Ectodermal cell (in vitro differentiated cells): Measurements from ENCODE around the gene SNTA1.
"Not testable (repeated sequence)": the region's sequence is repeated elsewhere in the genome, so short reads cannot be mapped to it uniquely, and the experiment has no call there.

Experiments
- H3K27ac ChIP-seq: 2 replicates; pipeline ENCODE4 v1.7.0; 2013; ENCODE audit warnings: mild to moderate bottlenecking, low read depth, low read length; ENCODE audit not compliant: insufficient read depth, poor library complexity, severe bottlenecking
- H3K27me3 ChIP-seq: 2 replicates; pipeline ENCODE4 v1.7.0; 2013; ENCODE audit warnings: mild to moderate bottlenecking, low read length; ENCODE audit not compliant: insufficient read depth, control insufficient read depth, poor library complexity, severe bottlenecking
- H3K36me3 ChIP-seq: one replicate; pipeline ENCODE4 v1.7.0; 2013; ENCODE audit warnings: low read length; ENCODE audit not compliant: control insufficient read depth, insufficient read depth
- H3K4me1 ChIP-seq: one replicate; pipeline ENCODE4 v1.7.0; 2013; ENCODE audit warnings: low read length; ENCODE audit not compliant: control insufficient read depth, insufficient read depth
- H3K4me3 ChIP-seq: 2 replicates; pipeline ENCODE4 v1.7.0; 2013; ENCODE audit warnings: low read depth, low read length, control low read depth; ENCODE audit not compliant: insufficient read depth
- H3K9me3 ChIP-seq: 2 replicates; pipeline ENCODE4 v1.7.0; 2013; ENCODE audit warnings: mild to moderate bottlenecking, low read length, moderate library complexity; ENCODE audit not compliant: control insufficient read depth
- WGBS, 2 experiments: methylation state at CpG; one replicate each; pipeline ENCODE4 v1.1.7; 2013; ENCODE audit warnings: missing lambda C conversion rate in 2 of 2; 5-methylcytosine and 5-hydroxymethylcytosine counted together

The SNTA1 gene

GRCh38 chr20:33423875-33424274 lies 19.7 kb downstream of the SNTA1 start:
- H3K27ac ChIP-seq, H3K4me1 ChIP-seq, H3K36me3 ChIP-seq, H3K27me3 ChIP-seq, H3K9me3 ChIP-seq, H3K4me3 ChIP-seq: not testable (repeated sequence)
- 92 to 95% methylated on average over 11 of the region's 11 CpGs for WGBS, 2 experiments

- Histone ChIP-seq H3K36me3 (no peaks in the 10 kb centered on the region), H3K27me3 (no peaks in the 10 kb centered on the region), H3K27ac (no peak overlapping the region), H3K4me1 (no peaks in the 10 kb centered on the region), H3K4me3 (no peak overlapping the region), H3K9me3 (no peaks in the 10 kb centered on the region)
- WGBS, 2 experiments, result 86 to 89% methylated on average over 7 of the region's 7 CpGs
These were observed 20.3 kb downstream of the SNTA1 start for GRCh38 chr20:33423141-33423834.

- WGBS, 2 experiments, result 88 to 90% methylated on average over 7 of the region's 7 CpGs
- Histone ChIP-seq H3K36me3 (no peaks in the 10 kb centered on the region), H3K4me3 (no peak overlapping the region), H3K27ac (no peak overlapping the region), H3K4me1 (no peaks in the 10 kb centered on the region), H3K27me3 (no peaks in the 10 kb centered on the region), H3K9me3 (no peaks in the 10 kb centered on the region)
These were observed 24.2 kb downstream of the SNTA1 start for GRCh38 chr20:33419140-33419974.

DNA sequence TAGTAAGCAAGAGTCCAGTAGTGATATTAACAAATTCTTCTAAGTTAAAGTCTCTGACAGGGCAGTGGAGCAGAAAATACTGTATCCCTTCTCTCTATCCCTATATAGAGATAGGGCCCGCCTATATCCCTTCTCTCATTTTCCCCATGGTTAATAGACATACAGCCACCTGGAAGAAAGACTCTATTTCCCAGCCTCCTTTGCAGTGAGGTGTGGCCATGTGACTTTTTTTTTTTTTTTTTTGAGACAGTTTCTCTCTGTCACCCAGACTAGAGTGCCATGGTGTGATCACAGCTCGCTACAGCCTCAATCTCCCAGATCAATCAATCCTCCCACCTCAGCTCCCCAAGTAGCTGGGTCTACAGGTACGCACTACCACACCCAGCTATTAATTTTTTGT lies 25.5 kb downstream of the SNTA1 start:
- Histone ChIP-seq H3K4me3 (no peak overlapping the region), H3K4me1 (no peaks in the 10 kb centered on the region), H3K27me3 (no peaks in the 10 kb centered on the region), H3K27ac (no peak overlapping the region), H3K36me3 (no peaks in the 10 kb centered on the region), H3K9me3 (no peaks in the 10 kb centered on the region)
- 82 to 87% methylated on average over 3 of the region's 3 CpGs for WGBS, 2 experiments

DNA sequence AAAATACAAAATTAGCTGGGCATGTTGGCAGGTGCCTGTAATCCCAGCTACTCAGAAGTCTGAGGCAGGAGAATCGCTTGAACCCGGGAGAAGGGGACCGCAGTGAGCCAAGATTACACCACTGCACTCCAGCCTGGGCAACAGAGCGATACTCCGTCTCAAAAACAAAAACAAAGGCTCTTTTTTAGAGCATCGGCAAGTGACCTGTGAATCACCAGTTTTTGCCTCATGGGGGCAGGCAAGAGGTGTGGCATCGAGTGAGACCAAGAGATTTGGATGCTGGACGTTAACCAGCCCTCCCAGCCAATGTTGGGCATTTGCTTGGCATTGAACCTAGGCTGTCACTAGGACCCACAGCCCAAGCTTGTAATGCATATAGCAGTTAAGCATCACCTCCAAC lies 27.6 kb downstream of the SNTA1 start:
- Histone ChIP-seq H3K27me3 (no peaks in the 10 kb centered on the region), H3K9me3 (no peaks in the 10 kb centered on the region), H3K27ac (no peak overlapping the region), H3K36me3 (no peaks in the 10 kb centered on the region), H3K4me1 (no peaks in the 10 kb centered on the region), H3K4me3 (no peak overlapping the region)
- 58 to 66% methylated on average over 8 of the region's 8 CpGs for WGBS, 2 experiments

DNA sequence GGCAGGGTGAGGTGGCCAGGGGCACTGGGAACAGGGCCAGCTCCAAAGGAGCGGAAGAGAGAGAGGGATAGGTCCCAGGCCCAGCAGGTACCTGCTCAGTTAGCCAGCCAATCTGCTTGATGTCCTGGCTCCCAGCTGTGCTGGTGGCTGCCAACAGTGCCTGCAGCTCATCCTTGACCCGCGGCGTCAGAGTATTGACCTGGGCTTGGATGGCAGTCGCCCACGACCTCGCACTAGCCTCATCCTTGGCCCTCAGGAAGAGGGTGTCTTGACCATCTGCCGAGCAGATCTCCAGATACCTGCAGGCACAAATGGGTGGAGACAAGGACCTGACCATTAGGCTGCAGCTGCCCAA lies 31.1 kb downstream of the SNTA1 start:
- H3K36me3 ChIP-seq, result no peaks in the 10 kb centered on the region
- H3K4me3 ChIP-seq, result no peak overlapping the region
- H3K9me3 ChIP-seq, result no peaks in the 10 kb centered on the region
- H3K4me1 ChIP-seq, result no peaks in the 10 kb centered on the region
- WGBS, 2 experiments, result 92 to 93% methylated on average over 8 of the region's 8 CpGs
- H3K27me3 ChIP-seq, result no peaks in the 10 kb centered on the region
- no peak overlapping the region for H3K27ac ChIP-seq

GRCh38 chr20:33411711-33412483 lies 31.7 kb downstream of the SNTA1 start:
- H3K27me3 ChIP-seq, result no peaks in the 10 kb centered on the region
- no peaks in the 10 kb centered on the region for H3K4me1 ChIP-seq
- no peaks in the 10 kb centered on the region for H3K36me3 ChIP-seq
- H3K4me3 ChIP-seq, result no peak overlapping the region
- H3K27ac ChIP-seq, result no peak overlapping the region
- 92 to 96% methylated on average over 7 of the region's 7 CpGs for WGBS, 2 experiments
- no peaks in the 10 kb centered on the region for H3K9me3 ChIP-seq

DNA sequence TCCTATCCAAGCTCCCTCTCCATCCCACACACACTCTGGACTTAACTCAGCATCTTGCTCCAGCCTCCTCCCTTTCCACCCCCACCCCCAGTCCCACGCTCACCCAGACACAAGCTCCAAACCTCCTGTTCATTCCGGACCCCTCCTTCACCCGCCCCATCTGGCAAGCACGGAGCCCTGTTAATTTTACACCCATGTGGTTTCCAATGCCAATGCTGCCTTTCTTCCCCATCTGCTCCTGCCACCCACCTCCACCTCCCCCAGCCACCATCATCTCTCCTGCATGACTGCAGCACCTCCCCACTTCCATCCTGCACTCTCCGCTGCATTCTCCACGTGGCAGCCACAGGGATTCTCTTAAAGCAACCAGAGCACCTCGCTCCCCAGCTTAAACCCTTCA lies 32.3 kb downstream of the SNTA1 start:
- no peaks in the 10 kb centered on the region for H3K36me3 ChIP-seq
- 85 to 87% methylated on average over 7 of the region's 7 CpGs for WGBS, 2 experiments

DNA sequence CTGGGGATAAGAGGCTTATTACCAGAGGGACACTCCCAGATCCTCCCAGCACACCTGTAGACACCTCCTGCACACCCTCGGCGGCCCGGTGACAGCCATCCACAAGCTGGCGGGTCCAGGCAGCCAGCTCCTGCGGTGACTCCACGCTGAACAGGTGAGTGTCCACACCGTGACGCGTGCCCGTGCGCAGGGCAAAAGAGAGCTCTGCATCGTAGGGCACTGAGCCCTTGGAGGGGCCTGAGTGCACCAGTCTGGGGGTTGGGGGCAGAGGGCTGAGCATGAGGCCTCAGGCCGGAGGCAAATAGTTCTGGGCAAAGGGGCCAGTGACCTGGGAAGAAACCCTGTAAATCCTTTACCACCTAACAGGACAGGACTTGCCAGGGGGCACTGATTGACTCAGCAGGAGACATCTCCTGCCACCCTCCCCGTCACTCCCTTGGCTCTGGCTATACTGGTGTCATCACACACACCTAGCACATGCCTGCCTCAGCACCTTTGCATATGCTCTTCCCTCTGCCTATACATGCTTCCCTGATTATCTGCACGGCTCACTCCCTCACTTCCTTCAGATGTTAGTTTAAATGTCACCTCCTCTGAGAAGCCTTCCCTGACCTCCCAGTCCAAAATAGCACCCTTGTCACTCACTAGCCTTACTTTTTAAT lies 33.4 kb downstream of the SNTA1 start:
- no peak overlapping the region for H3K4me3 ChIP-seq
- WGBS, 2 experiments, result 94 to 95% methylated on average over 15 of the region's 15 CpGs
- no peak overlapping the region for H3K27ac ChIP-seq
- no peaks in the 10 kb centered on the region for H3K36me3 ChIP-seq
- H3K9me3 ChIP-seq, result no peaks in the 10 kb centered on the region
- no peaks in the 10 kb centered on the region for H3K27me3 ChIP-seq
- H3K4me1 ChIP-seq, result no peaks in the 10 kb centered on the region

More for the DNA sequence above, 32.3 kb downstream of the SNTA1 start:
- Histone ChIP-seq H3K4me1 (no peaks in the 10 kb centered on the region), H3K27ac (no peak overlapping the region), H3K27me3 (no peaks in the 10 kb centered on the region), H3K9me3 (no peaks in the 10 kb centered on the region), H3K4me3 (no peak overlapping the region)
